A549 (cell line): ENCODE measurements around the gene FMO2. TPM values are rescaled to one million over a fixed set of nuclear protein-coding genes. Genes with fewer than 3 reads are reported as not detected.

Source experiments
- ATAC-seq, 2 experiments: fragments of 200-7000 bp in 1 of 2; fragments of >200 bp in 1 of 2; cut with Nextera tagmentation in 1 of 2; cut with Tn5 transposase in 1 of 2; 3 replicates each; pipeline versions ENCODE4 v1.8.0 to v1.9.1; 2018 to 2020; ENCODE audit warnings: mild to moderate bottlenecking in 1 of 2, moderate library complexity in 1 of 2
- CTCF ChIA-PET: fragments of 300-600 bp; sonication (Branson Sonifier 250); formaldehyde crosslinking; extraction: SDS; loops from one replicate; lab custom pipeline; 2021; ENCODE audit warnings: antibody characterized with exemption, inconsistent platforms; lab: Yijun Ruan, JAX
- POLR2A ChIA-PET: fragments of 350-600 bp; formaldehyde crosslinking; extraction: SDS; loops from one replicate; lab custom pipeline; 2021; ENCODE audit warnings: antibody characterized with exemption, inconsistent platforms; lab: Yijun Ruan, JAX
- DNase-seq, 2 experiments: peaks; one replicate each; pipeline versions ENCODE4 v3.0.0 to v3.0.0-alpha.2; 2011 to 2016; ENCODE audit warnings: low read depth in 1 of 2, low spot score in 1 of 2
- FAIRE-seq: peaks from 2 replicates; lab custom pipeline; 2011; peaks lifted over from hg19 to GRCh38; lab: Jason Lieb, UNC
- H3K27ac ChIP-seq, 2 experiments: fragments of >200 bp; sonication (Bioruptor Twin); formaldehyde crosslinking; 3 replicates each; pipeline ENCODE4 v1.5.1; 2016 to 2017
- H3K4me1 ChIP-seq: fragments of >200 bp; sonication (Bioruptor Twin); formaldehyde crosslinking; 3 replicates; pipeline ENCODE4 v1.6.1; 2016
- H3K4me2 ChIP-seq: fragments of >200 bp; sonication (Bioruptor Twin); formaldehyde crosslinking; 3 replicates; pipeline ENCODE4 v1.6.1; 2016
- H3K4me3 ChIP-seq: fragments of >200 bp; sonication (Bioruptor Twin); formaldehyde crosslinking; 3 replicates; pipeline ENCODE4 v1.5.1; 2016
- H3K9me3 ChIP-seq: fragments of >200 bp; sonication (Bioruptor Twin); formaldehyde crosslinking; 3 replicates; pipeline ENCODE4 v1.6.1; 2016
- BCL3 ChIP-seq: fragments of >200 bp; sonication (Bioruptor Twin); formaldehyde crosslinking; IDR thresholded peaks from 3 replicates; pipeline ENCODE4 v1.6.1; 2016
- FOSB ChIP-seq: fragments of 250-450 bp; sonication (Bioruptor Pico); IDR thresholded peaks from 2 replicates; pipeline ENCODE4 v1.5.0; 2020; ENCODE audit warnings: mild to moderate bottlenecking, moderate library complexity
- HOXB5 ChIP-seq: fragments of 250-450 bp; sonication (Bioruptor Pico); IDR thresholded peaks from 2 replicates; pipeline ENCODE4 v1.5.0; 2020; ENCODE audit warnings: mild to moderate bottlenecking, moderate library complexity
- MAZ ChIP-seq: fragments of 150-350 bp; IDR thresholded peaks from 2 replicates; pipeline ENCODE4 v1.6.1; 2014; ENCODE audit warnings: antibody characterized with exemption, low read depth, low read length, borderline replicate concordance
- POLR2AphosphoS2 ChIP-seq: conservative IDR thresholded peaks from 2 replicates; pipeline ENCODE4 v1.6.1; 2012; ENCODE audit warnings: low read length, improper control_type of control experiment, inconsistent platforms
- TFCP2L1 ChIP-seq: fragments of 250-450 bp; sonication (Bioruptor Pico); IDR thresholded peaks from 2 replicates; pipeline ENCODE4 v1.5.0; 2021; ENCODE audit warnings: mild to moderate bottlenecking
- TP53 ChIP-seq: fragments of 250-450 bp; sonication (Bioruptor Pico); IDR thresholded peaks from 2 replicates; pipeline ENCODE4 v1.5.0; 2021; ENCODE audit warnings: mild to moderate bottlenecking, moderate library complexity
- WGBS: methylation state at CpG from one replicate; pipeline ENCODE4 v1.1.6; 2017; ENCODE audit errors: missing lambda C conversion rate; 5-methylcytosine and 5-hydroxymethylcytosine counted together
- polyA plus RNA-seq, 4 experiments: library from polyadenylated mRNA; depleted of rRNA in 3 of 4; stranded (reverse); fragments of >200 nt; fragmentation: RNase III in 1 of 4; extraction: RNeasy Plus Mini Kit Qiagen cat#74134 plus additional on column Dnase treatment in 1 of 4; gene quantifications; 2 replicates in 3 of 4; 3 replicates in 1 of 4; pipeline ENCODE4 v1.2.3, GENCODE V29; 2011 to 2017
- TF ChIP-seq, protein P1 (sequence below): fragments of 200-600 bp; sonication (generic); IDR thresholded peaks from 2 replicates; pipeline ENCODE4 v1.6.1; 2016; ENCODE audit warnings: antibody characterized with exemption, mild to moderate bottlenecking, moderate library complexity
- TF ChIP-seq, protein P2 (sequence below): IDR thresholded peaks from 2 replicates; pipeline ENCODE4 v1.6.1; 2012
- TF ChIP-seq, protein P3 (sequence below): fragments of >200 bp; sonication (Bioruptor Twin); formaldehyde crosslinking; IDR thresholded peaks from 2 replicates; pipeline ENCODE4 v1.6.1; 2016
- TF ChIP-seq, protein P4 (sequence below): IDR thresholded peaks from 2 replicates; pipeline ENCODE4 v1.6.1; 2012; ENCODE audit warnings: low read depth, borderline replicate concordance

The FMO2 gene
- polyA plus RNA-seq, 2 of the 4 experiments (the other 2 are of a cell fraction) = not detected

DNA sequence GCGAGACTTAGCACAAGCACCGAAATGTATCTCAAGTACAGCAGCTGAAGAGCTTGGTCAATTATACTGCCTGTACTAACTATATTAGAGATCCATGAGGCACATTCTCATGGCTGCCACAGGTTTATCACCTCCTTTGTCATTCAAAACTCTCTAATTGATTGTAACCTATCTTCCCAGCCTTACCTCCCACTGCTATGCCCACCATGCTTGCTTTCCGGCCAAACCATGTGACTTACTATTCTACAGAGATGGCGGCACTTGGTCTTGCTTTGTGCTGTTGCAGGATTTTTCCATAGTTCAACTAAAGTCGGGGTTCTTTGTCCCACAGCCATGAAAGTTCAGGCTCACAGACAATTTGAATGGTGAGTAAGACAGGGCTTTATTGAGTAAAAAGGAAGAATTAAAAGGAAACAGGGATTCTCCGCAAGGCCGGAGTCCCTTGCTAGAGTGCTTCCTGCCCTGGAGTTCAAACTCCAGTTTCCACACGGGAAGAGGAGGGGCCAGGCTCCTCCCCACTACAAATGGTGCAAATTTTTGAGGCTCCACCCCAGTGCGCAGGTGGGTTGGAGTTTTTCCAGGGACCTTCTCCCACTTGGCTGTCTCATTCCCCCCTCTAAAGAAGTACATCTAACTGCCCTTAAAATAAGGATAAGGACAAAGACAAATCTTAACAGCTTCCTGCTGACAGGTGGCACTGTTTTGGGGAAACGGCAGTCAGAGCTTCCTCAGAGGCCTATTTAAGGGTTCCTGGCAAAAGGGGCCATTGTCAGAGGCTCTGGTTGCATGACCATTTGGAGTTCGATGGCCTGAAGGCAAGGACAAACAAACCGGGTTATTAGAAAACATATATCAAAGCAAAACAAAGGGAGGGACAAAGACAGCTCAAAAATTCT lies 28.7 kb downstream of the FMO2 start:
- Histone ChIP-seq H3K4me1 (no peaks in the 10 kb centered on the region), H3K27ac (no peak overlapping the region), H3K4me2 (no peak overlapping the region), H3K4me3 (no peak overlapping the region), H3K9me3 (no peaks in the 10 kb centered on the region)
- 53% methylated on average over 12 of the region's 12 CpGs for WGBS
- CTCF ChIA-PET = interaction anchor here (0.6 to 0.9 kb wide), 3 partner anchors 13 to 247 kb away, joined by 3 to 4 read pairs (median 4); no protein-coding TSS in a partner anchor
- DNase-seq (no peak), ATAC-seq (no peak)
- TF ChIP-seq HOXB5 (CRISPR knock-in tag) (no peak), POLR2AphosphoS2 (no peak)
- TF ChIP-seq, all 56 proteins: peak for 0
- POLR2A ChIA-PET = no interaction called here
- no peak for FAIRE-seq

DNA sequence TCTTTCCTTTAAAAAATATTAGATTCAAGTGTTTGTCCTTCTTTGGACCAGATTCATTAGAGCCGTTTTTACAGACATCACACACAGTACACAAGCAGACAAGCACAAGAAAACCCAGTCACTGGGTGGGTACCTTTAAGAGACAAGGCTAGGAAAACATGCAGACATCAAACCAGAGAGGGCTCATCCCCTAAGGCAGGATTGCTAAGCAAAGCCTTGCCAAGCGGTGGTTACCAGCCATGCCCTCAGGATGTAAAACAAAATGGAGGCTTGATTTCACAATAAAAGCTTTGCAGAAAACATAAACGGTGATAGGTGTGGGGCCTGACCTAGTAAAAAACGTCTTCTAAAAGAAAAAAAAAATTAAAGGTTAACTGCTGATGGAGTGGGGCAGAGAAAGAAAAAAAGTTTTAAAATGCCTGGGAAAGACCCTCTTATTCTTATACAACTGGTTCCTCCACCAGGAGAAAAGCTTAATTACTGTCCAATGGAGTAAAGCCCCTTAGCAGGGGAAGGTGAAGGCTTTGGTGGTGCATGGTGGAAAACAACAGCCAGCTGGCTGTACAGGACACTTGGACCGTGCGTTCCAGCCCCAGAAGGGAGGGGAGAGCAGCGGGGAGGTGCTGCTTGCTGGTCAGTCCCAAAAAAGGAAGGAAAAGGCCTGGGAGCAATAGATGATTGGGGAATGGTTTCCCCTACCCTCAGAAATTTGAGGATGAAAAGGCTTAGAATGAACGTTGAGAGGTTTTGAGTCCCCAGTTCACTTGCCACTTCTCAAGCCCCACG lies 32.8 kb downstream of the FMO2 start:
- DNase-seq = no peak
- 26% methylated on average over 9 of the region's 9 CpGs for WGBS
- Histone ChIP-seq H3K27ac (no peak overlapping the region), H3K4me2 (no peak overlapping the region), H3K4me1 (no peaks in the 10 kb centered on the region), H3K9me3 (no peaks in the 10 kb centered on the region), H3K4me3 (no peak overlapping the region)
- TF ChIP-seq, protein P1, sequence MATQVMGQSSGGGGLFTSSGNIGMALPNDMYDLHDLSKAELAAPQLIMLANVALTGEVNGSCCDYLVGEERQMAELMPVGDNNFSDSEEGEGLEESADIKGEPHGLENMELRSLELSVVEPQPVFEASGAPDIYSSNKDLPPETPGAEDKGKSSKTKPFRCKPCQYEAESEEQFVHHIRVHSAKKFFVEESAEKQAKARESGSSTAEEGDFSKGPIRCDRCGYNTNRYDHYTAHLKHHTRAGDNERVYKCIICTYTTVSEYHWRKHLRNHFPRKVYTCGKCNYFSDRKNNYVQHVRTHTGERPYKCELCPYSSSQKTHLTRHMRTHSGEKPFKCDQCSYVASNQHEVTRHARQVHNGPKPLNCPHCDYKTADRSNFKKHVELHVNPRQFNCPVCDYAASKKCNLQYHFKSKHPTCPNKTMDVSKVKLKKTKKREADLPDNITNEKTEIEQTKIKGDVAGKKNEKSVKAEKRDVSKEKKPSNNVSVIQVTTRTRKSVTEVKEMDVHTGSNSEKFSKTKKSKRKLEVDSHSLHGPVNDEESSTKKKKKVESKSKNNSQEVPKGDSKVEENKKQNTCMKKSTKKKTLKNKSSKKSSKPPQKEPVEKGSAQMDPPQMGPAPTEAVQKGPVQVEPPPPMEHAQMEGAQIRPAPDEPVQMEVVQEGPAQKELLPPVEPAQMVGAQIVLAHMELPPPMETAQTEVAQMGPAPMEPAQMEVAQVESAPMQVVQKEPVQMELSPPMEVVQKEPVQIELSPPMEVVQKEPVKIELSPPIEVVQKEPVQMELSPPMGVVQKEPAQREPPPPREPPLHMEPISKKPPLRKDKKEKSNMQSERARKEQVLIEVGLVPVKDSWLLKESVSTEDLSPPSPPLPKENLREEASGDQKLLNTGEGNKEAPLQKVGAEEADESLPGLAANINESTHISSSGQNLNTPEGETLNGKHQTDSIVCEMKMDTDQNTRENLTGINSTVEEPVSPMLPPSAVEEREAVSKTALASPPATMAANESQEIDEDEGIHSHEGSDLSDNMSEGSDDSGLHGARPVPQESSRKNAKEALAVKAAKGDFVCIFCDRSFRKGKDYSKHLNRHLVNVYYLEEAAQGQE = no peak
- TF ChIP-seq TFCP2L1 (CRISPR knock-in tag) (no peak), FOSB (CRISPR knock-in tag) (no peak), POLR2AphosphoS2 (no peak), MAZ (no peak), TP53 (CRISPR knock-in tag) (no peak), BCL3 (no peak)
- TF ChIP-seq, protein P2, sequence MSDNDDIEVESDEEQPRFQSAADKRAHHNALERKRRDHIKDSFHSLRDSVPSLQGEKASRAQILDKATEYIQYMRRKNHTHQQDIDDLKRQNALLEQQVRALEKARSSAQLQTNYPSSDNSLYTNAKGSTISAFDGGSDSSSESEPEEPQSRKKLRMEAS = no peak
- TF ChIP-seq, protein P3, sequence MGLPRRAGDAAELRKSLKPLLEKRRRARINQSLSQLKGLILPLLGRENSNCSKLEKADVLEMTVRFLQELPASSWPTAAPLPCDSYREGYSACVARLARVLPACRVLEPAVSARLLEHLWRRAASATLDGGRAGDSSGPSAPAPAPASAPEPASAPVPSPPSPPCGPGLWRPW = no peak
- TF ChIP-seq, protein P4, sequence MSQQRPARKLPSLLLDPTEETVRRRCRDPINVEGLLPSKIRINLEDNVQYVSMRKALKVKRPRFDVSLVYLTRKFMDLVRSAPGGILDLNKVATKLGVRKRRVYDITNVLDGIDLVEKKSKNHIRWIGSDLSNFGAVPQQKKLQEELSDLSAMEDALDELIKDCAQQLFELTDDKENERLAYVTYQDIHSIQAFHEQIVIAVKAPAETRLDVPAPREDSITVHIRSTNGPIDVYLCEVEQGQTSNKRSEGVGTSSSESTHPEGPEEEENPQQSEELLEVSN = no peak
- ChIA-PET POLR2A (no interaction called here), CTCF (interaction anchor here (1.5 kb wide), 1 partner anchor 9 kb away, joined by 6 read pairs; no protein-coding TSS in a partner anchor)
- no peak for FAIRE-seq
- ATAC-seq = no peak

- ATAC-seq (no peak), FAIRE-seq (no peak), DNase-seq (no peak)
- Histone ChIP-seq H3K4me2 (no peak overlapping the region), H3K9me3 (no peaks in the 10 kb centered on the region), H3K4me3 (no peak overlapping the region), H3K4me1 (no peaks in the 10 kb centered on the region), H3K27ac (no peak overlapping the region)
- no peak for TF ChIP-seq FOSB (CRISPR knock-in tag)
- WGBS = 92% methylated on average over 1 of the region's 1 CpG
- POLR2A ChIA-PET = no interaction called here
- CTCF ChIA-PET = interaction anchor here (1.5 kb wide), 1 partner anchor 8 kb away, joined by 6 read pairs; no protein-coding TSS in a partner anchor
Measured at GRCh38 chr1:171218661-171219060, 33.6 kb downstream of the FMO2 start.
